EL (cell line): Measurements from ENCODE around the gene RFFL.

Experiments used
- DNase-seq: peaks from one replicate; pipeline ENCODE4 v3.0.0-alpha.2; 2016

The RFFL gene

GRCh38 chr17:34961093-34961911, 102.2 kb downstream of the RFFL start, which contains the start of the genes CCT6B and ZNF830:
Gene CCT6B, minus strand, starts transcription at chr17:34961460. Its CDS starts 67 bp downstream, at chr17:34961393.
Gene ZNF830, plus strand, starts transcription at chr17:34961540. Its CDS starts 27 bp downstream, at chr17:34961567.
- DNase-seq, result peak; percentile 94

- DNase-seq, result no peak
These were observed 105.1 kb downstream of the RFFL start for GRCh38 chr17:34958438-34958837.
